Right hindlimb (tissue), 1 donor: ENCODE data around the gene GMPR.
"Not testable (repeated sequence)": the region's sequence is repeated elsewhere in the genome, so short reads cannot be mapped to it uniquely, and the experiment has no call there.

Experiments used
- DNase-seq: peaks from one replicate; pipeline ENCODE4 v3.0.0-alpha.2; 2018

Gene GMPR

DNA sequence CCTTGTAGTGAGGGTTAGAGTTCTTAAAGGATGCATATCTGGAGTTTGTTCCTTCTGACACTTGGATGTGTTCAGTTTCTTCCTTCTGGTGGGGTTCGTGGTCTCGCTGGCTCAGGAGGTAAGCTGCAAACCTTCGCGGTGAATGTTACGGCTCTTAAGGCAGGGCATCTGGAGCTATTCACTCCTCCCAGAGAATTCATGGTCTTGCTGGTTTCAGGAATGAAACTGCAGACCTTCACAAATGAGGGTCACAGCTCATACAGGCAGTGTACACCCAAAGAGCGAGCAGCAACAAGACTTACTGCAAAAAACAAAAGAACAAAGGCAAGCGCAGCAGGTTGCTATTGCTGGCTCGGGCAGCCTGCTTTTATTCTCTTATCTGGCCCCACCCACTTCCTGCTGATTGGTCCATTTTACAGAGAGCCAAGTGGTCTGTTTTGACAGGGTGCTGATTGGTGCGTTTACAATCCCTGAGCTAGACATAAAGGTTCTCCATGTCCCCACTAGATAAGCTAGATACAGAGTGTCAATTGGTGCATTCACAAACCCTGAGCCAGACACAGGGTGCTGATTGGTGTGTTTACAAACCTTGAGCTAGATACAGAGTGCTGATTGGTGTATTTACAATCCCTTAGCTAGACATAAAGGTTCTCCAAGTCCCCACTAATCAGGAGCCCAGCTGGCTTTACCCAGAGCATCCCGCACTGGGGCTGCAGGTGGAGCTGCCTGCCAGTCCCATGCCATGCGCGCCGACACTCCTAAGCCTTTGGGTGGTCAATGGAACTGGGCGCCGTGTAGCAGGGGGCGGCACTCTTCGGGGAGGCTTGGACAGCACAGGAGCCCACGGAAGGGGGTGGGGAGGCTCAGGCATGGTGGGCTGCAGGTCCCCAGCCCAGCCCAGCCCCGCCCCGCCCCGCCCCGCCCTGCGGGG is 12.0 kb upstream of the GMPR start:
- not testable (repeated sequence) for DNase-seq

- no peak for DNase-seq
These were observed 11.3 kb upstream of the GMPR start for GRCh38 chr6:16227048-16227562.

DNA sequence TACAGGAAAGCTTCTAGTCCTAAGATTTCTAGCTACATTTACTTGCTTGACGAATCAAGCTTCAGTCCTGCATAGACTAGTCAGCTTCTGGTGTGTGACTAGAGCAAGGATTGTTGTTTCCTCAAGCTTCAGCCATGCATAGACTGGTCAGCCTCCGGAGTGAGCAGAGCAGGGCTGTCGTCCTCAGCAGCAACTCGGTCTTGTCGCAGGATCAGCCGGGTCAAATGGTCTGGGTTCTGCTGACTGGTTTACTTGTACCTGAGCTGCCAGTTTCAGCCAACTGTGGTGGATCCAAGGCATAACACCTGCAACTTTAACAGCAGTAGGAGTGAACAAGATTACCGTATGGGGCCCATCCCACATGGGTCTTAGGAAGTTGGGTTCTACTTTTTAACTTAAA is 10.8 kb upstream of the GMPR start:
- no peak for DNase-seq

DNA sequence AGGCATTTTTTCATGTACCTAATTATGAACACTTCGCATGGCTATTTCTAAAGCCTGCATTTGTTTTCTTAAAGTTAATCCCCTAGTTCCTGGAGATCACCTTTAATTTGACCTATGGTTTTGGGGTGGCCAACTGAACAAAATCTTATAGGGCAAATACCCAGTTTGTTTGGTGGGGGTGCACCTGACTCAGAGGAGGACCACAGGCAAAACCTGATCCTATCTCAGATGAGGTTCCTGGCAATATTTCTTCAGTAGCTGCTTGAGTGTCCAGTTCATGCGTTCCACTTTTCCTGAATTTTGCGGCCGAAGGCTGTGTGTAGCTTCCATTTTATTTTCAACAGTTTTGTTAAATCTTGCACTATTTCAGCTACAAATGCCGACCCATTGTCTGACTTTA is 10.3 kb upstream of the GMPR start:
- no peak for DNase-seq

GRCh38 chr6:16228709-16229665 is 9.4 kb upstream of the GMPR start:
- DNase-seq = no peak

DNA sequence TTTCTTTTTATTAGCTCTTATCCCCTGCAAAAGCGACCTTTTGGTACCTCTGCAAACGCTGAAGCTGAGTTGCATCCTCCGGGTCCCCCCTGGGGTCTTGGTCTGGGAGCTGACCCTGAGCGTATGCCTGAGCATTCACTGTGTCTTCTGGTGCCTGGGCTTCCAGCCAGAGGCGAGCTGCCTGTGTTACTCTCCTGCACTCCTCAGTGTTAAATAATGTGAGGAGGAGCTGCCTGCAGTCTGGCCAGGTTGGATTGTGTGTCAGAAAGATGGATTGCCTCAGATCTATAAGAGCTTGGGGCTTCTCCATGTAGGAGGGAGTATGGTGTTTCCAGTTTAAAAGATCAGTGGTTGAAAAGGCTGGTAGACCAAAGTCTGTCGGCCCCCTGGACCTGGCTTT is 8.7 kb upstream of the GMPR start:
- DNase-seq = no peak

DNA sequence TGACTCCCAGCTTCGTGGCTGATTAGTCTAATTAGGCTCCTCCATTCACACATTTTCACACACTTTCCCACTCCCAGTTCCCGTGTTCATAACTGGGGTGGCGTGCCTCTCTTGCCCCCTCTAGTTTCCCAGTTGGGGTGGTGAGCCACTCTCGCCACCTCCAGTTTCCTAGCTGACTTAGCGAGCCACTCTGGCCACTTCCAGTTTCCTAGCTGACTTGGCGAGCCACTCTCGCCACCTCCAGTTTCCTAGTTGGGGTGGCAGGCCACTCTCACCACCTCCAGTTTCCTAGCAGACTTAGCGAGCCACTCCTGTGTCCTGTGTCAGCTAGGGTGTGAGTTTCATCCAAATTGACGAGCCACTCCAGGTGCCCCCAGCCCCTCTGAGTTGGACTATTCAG is 7.4 kb upstream of the GMPR start:
- DNase-seq = no peak

- DNase-seq = no peak
These were observed 6.3 kb upstream of the GMPR start for GRCh38 chr6:16232086-16232485.

DNA sequence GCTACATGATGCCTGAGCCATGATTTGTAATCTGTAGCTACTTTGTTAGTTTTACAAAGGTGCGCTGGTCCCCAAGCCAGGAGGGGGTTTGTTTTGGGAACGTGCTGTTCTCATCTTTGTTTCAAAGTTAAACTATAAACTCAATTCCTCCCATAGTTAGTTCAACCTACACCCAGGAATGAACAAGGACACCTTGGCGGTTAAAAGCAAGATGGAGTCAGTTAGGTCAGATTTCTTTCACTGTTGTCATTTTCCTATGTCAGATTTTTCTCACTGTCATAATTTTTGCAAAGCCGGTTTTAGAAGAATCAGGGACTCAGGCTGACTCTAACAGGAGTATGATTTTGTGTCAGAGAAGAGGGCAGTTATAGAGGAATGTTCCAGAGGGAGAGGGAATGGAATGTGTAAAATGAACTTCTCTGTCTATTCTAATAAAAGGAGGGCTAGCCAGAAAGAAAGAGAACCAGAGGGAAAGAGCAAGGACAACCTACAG is 2.3 kb upstream of the GMPR start:
- DNase-seq = no peak

DNA sequence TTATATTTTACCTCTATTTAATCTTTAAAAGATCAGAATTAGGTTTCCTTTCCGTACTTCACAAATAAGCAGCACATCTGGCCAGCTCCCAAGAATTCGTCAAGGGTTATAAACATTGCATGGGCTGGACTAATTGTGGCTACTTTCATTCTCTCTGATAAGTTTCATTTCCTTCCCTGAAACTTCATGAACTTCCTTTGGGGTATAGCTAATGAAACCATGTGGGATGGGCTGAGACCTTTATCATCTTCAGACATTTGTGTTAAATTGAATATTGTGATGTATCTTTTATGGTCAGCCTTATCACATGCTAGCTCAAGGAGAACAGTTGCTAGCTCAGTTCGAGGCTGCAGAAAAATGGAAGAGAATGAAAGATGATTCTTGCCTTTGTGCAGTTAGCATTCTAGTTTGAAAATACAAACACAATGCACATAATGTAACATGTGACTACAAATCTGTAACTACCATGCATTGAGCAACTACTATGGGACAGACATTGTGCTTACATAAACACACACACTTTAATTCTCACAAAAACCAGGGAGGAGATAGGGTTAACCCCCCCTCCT is 1.7 kb upstream of the GMPR start:
- DNase-seq = peak; percentile 52

GRCh38 chr6:16237242-16237641 is 1.1 kb upstream of the GMPR start:
- no peak for DNase-seq

DNA sequence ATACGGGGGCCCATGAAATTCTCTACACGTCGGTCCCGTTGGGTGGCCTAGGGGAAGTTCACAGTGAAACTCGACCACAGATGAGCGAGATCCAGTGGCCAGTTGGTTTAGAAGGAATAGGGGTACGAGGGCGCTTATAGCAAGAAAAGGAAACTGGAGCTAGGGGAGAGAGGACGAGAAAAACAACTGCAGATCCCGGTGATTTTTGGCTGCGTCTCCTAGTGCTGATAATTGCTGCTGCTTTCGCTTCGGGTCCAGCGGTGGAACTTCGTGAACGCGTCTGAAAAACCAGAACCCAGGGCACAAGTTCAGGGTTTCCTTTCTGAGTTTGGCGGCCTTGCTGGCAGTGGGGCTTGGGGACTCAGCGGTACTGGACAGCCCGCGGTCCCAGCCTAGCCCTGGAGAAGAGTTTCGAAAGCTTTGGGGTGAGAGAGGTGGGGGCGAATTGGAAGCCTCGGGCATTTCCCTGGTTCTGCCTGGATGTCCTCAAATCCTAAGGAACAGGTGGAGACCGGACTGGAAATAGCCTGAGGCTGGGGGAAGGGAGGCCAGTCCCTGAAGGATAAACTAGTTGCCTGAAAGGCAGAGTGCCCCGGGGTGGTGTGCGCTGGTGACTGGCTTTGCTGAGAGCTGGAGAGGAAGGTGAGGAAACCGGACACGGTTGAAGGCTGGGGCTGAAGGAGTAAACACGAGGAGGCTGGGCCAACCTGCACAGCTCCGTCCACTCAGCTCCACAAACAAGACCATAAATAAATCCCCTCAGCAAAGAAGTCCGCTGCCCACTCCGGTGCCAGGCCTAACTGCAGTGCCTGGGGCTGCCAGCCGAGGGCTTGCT is 793 bp downstream of the GMPR start:
- DNase-seq = peak; percentile 63

DNA sequence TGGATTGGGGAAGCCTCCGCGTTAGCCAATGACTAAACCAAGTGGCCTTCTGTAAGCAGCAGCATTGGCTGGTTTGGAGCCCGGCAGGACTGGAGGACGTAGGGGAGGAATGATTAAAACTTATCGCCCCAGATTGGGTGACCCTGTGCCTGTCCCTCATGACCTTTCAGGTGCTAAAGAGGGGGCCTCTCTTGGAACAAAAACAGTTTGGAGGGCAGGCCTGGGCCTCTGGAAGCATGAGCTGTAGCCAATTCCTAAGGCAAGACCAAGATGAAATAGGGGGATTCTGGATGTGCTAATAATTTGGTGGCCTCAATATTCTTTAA is 1.4 kb downstream of the GMPR start:
- no peak for DNase-seq

GRCh38 chr6:16240589-16241320 is 2.4 kb downstream of the GMPR start:
- DNase-seq = no peak

GRCh38 chr6:16241321-16241689 is 2.9 kb downstream of the GMPR start:
- DNase-seq = no peak

DNA sequence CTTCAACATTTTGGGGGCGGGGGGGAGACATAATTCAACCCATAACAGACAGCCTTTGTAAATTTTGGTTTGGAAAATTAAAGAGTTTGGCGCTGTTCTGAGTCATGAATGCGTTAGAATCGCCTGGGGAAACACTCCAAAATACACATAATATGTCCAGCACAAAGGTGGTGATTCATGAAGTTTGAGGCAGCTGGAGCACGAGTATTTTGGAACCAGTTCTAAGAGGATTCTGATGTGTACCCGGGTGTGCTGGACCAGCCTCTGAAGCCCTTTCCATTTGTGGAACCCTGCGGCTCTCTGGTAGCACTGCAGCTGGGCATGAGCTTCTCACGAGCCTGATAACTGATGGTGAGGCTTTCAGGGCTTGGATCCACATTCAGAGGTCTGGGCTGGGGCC is 4.7 kb downstream of the GMPR start:
- DNase-seq = peak; percentile 49

DNA sequence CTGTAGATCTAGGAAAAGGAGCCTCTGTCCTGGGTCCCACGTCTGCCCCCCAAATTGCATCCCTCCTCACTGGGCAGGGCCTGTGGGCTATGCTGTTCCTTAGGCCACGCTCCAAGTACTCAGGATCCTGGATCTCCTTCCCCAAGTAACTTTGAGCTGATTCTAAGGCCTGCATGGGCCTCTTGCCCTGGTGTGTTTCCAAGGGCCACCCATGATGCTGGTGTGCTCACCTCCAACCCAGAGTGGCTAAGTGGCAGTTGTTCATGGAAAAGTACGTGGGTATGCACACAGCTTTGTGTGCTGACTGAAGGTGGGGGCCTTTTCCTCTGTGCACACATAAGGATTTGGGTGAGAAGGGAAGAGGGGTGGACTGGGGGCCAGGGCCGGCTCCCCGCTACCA is 5.3 kb downstream of the GMPR start:
- peak; percentile 46 for DNase-seq

- peak; percentile 47 for DNase-seq
These were observed 6.1 kb downstream of the GMPR start for GRCh38 chr6:16244446-16244845.

GRCh38 chr6:16244869-16245451 is 6.6 kb downstream of the GMPR start:
- peak; percentile 42 for DNase-seq

GRCh38 chr6:16248271-16248853 is 10.0 kb downstream of the GMPR start:
- DNase-seq = no peak

DNA sequence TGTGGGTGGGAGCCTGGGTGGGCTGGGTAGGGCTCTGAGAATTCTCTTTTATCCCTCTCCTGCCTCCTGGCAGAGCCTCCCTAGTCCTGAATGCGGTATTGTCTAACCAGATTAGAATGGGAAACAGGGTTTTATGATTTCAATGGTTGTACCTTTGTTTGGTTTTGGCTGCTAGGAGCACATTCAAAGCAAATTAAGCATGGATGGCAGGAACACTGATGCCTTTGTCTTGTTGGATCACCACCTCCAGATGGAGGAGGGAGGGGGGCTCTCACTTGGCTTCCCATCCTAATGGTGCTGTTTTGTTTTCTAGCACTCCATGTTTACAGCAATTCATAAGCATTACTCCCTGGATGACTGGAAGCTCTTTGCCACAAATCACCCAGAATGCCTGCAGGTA is 11.6 kb downstream of the GMPR start:
- no peak for DNase-seq
